Measurements from ENCODE around the gene CDV3.

CDV3 gene

DNA sequence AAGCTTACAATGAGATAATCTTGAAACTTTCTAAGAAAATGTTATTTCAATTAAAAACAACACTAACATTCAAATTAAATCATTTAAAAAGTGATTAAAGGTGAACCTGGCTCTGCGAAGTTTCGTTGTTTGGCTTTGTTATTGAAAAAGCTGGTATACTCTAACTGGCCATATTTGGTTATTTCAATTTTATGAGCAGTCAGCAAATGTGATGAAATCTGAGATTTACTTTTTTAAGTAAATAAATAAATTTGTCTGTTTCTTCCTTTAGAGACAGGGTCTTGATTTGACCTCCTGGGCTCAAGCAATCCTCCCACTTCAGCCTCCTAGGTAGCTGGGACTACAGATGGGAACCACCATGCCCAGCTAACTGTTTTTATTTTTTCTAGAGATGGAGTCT is 38.0 kb downstream of the CDV3 start:
- Histone ChIP-seq H3K27me3 (ENCODE audit: insufficient read depth, low read length, poor library complexity) (no peaks in the 10 kb centered on the region), H4K20me1 (ENCODE audit: insufficient read depth, low read length) (no peaks in the 10 kb centered on the region), H3K4me1 (ENCODE audit: insufficient read depth, low read length) (no peaks in the 10 kb centered on the region), H3K79me2 (ENCODE audit: insufficient read depth, low read length) (no peaks in the 10 kb centered on the region; the same call in 1 of the 2 replicates), H3K4me2 (ENCODE audit: insufficient read depth, low read length) (no peak overlapping the region), H2AFZ (ENCODE audit: low read depth, low read length) (no peak overlapping the region), H3K27ac (ENCODE audit: low read length) (no peak overlapping the region), H3K9ac (ENCODE audit: low read depth, low read length) (no peak overlapping the region), H3K4me3 (ENCODE audit: low read depth in 1 of 2, low read length in 2 of 2) (no peak overlapping the region), H3K9me3 (ENCODE audit: insufficient read depth, low read length, severe bottlenecking) (no peaks in the 10 kb centered on the region), H3K36me3 (ENCODE audit: insufficient read depth, low read length) (peaks cover 93% of the 10 kb centered on the region)
- DNase-seq (no peak), ATAC-seq (ENCODE audit: insufficient read depth, low read depth) (no peak)
- TF ChIP-seq, protein P1, sequence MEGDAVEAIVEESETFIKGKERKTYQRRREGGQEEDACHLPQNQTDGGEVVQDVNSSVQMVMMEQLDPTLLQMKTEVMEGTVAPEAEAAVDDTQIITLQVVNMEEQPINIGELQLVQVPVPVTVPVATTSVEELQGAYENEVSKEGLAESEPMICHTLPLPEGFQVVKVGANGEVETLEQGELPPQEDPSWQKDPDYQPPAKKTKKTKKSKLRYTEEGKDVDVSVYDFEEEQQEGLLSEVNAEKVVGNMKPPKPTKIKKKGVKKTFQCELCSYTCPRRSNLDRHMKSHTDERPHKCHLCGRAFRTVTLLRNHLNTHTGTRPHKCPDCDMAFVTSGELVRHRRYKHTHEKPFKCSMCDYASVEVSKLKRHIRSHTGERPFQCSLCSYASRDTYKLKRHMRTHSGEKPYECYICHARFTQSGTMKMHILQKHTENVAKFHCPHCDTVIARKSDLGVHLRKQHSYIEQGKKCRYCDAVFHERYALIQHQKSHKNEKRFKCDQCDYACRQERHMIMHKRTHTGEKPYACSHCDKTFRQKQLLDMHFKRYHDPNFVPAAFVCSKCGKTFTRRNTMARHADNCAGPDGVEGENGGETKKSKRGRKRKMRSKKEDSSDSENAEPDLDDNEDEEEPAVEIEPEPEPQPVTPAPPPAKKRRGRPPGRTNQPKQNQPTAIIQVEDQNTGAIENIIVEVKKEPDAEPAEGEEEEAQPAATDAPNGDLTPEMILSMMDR (IDR thresholded peaks at IDR 0.05; ENCODE audit: borderline replicate concordance, extremely low read depth, low read length, poor library complexity, severe bottlenecking): no peak
- no peak for TF ChIP-seq EZH2 (IDR thresholded peaks at IDR 0.05; ENCODE audit: borderline replicate concordance, low read depth, low read length, severe bottlenecking)

DNA sequence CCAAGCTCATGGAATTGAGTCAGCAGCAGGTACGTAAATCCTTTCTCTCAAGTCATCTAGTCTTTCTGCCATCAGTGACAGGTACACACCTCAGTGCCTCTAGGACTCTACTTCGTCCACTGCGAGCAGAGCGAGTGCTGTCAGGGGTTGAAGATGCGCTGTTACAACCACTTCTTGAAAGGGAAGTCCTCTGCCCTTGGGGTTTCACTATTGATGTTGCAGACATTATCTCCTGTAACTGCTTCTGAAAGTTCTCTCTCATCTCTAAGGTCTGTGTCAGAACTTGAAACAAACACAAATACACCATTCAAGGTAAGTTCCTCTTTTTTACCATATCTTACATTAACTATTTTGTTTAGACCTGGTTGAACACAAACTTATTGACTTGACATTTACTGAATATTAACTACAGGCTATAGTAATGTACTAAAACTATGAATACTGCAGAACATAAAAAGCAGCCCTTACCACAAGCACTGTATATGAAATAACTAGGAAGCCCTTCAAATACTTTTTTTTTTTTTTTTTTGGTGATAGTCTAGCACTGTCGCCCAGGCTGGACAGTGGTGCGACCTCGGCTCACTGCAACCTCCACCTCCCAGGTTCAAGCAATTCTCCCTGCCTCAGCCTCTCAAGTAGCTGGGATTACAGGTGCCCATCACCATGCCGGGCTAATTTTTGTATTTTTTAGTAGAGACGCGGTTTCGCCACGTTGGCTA is 46.7 kb downstream of the CDV3 start:
- no peak for TF ChIP-seq EZH2 (IDR thresholded peaks at IDR 0.05; ENCODE audit: borderline replicate concordance, low read depth, low read length, severe bottlenecking)
- TF ChIP-seq, protein P1 (IDR thresholded peaks at IDR 0.05; ENCODE audit: borderline replicate concordance, extremely low read depth, low read length, poor library complexity, severe bottlenecking): no peak
- ATAC-seq (ENCODE audit: insufficient read depth, low read depth) (no peak), DNase-seq (no peak)
- H3K27ac ChIP-seq (ENCODE audit: low read length): no peak overlapping the region
- peaks cover 98% of the 10 kb centered on the region for H3K36me3 ChIP-seq (ENCODE audit: insufficient read depth, low read length)
- no peaks in the 10 kb centered on the region; the same call in 1 of the 2 replicates for H3K79me2 ChIP-seq (ENCODE audit: insufficient read depth, low read length)
- no peaks in the 10 kb centered on the region for H3K27me3 ChIP-seq (ENCODE audit: insufficient read depth, low read length, poor library complexity)
- H3K4me3 ChIP-seq (ENCODE audit: low read depth in 1 of 2, low read length in 2 of 2): no peak overlapping the region
- H3K4me1 ChIP-seq (ENCODE audit: insufficient read depth, low read length): no peaks in the 10 kb centered on the region
- no peaks in the 10 kb centered on the region for H3K9me3 ChIP-seq (ENCODE audit: insufficient read depth, low read length, severe bottlenecking)
- no peak overlapping the region for H3K9ac ChIP-seq (ENCODE audit: low read depth, low read length)
- H2AFZ ChIP-seq (ENCODE audit: low read depth, low read length): no peak overlapping the region
- H4K20me1 ChIP-seq (ENCODE audit: insufficient read depth, low read length): no peaks in the 10 kb centered on the region; the same call in 1 of the 2 replicates
- H3K4me2 ChIP-seq (ENCODE audit: insufficient read depth, low read length): no peak overlapping the region

GRCh38 chr3:133627789-133628188 is 54.3 kb downstream of the CDV3 start:
- Histone ChIP-seq H3K9me3 (ENCODE audit: insufficient read depth, low read length, severe bottlenecking) (no peaks in the 10 kb centered on the region), H3K36me3 (ENCODE audit: insufficient read depth, low read length) (peaks cover 94% of the 10 kb centered on the region), H3K27me3 (ENCODE audit: insufficient read depth, low read length, poor library complexity) (no peaks in the 10 kb centered on the region), H3K4me1 (ENCODE audit: insufficient read depth, low read length) (no peaks in the 10 kb centered on the region), H4K20me1 (ENCODE audit: insufficient read depth, low read length) (peaks cover 19% of the 10 kb centered on the region; the same call in 1 of the 2 replicates), H3K79me2 (ENCODE audit: insufficient read depth, low read length) (peaks cover 11% of the 10 kb centered on the region), H3K4me3 (ENCODE audit: low read depth in 1 of 2, low read length in 2 of 2) (no peak overlapping the region), H3K9ac (ENCODE audit: low read depth, low read length) (no peak overlapping the region), H3K4me2 (ENCODE audit: insufficient read depth, low read length) (no peak overlapping the region), H3K27ac (ENCODE audit: low read length) (no peak overlapping the region), H2AFZ (ENCODE audit: low read depth, low read length) (no peak overlapping the region)
- TF ChIP-seq, protein P1 (IDR thresholded peaks at IDR 0.05; ENCODE audit: borderline replicate concordance, extremely low read depth, low read length, poor library complexity, severe bottlenecking): no peak
- no peak for TF ChIP-seq EZH2 (IDR thresholded peaks at IDR 0.05; ENCODE audit: borderline replicate concordance, low read depth, low read length, severe bottlenecking)
- ATAC-seq (ENCODE audit: insufficient read depth, low read depth) (no peak), DNase-seq (no peak)
